C4-2B (cell line): ENCODE data around the gene TLCD3A.
"Not testable (repeated sequence)": the region's sequence is repeated elsewhere in the genome, so short reads cannot be mapped to it uniquely, and the experiment has no call there.

Source experiments
- H3K27ac ChIP-seq: fragments of 450-650 bp; 2 replicates; pipeline ENCODE4 v1.5.1; 2017
- CTCF ChIP-seq: fragments of 450-650 bp; conservative IDR thresholded peaks from 2 replicates; pipeline ENCODE4 v1.5.1; 2017; ENCODE audit warnings: mild to moderate bottlenecking
- ZFX ChIP-seq: fragments of 450-650 bp; IDR thresholded peaks from 2 replicates; pipeline ENCODE4 v1.6.1; 2017

The TLCD3A gene

GRCh38 chr17:773467-774312 is 41.3 kb downstream of the TLCD3A start:
- H3K27ac ChIP-seq, result no peak overlapping the region
- TF ChIP-seq CTCF (no peak), ZFX (no peak)

GRCh38 chr17:774313-774584 is 41.9 kb downstream of the TLCD3A start:
- TF ChIP-seq CTCF (no peak), ZFX (no peak)
- H3K27ac ChIP-seq, result no peak overlapping the region

GRCh38 chr17:778096-778495 is 45.7 kb downstream of the TLCD3A start:
- H3K27ac ChIP-seq, result no peak overlapping the region
- no peak for TF ChIP-seq ZFX
- TF ChIP-seq CTCF, result no peak

- TF ChIP-seq ZFX, result peak; percentile 90
- TF ChIP-seq CTCF, result no peak
- H3K27ac ChIP-seq, result peak within 1 kb of the TSS; percentile 95
These were observed 49.7 kb downstream of the TLCD3A start, which contains the start of the genes GLOD4 and MRM3 for GRCh38 chr17:781805-782731. GLOD4 (minus strand) TSS chr17:782280; CDS start chr17:782255, 25 bp downstream. MRM3 (plus strand) TSS chr17:782353; CDS start chr17:782379, 26 bp downstream.

GRCh38 chr17:784143-784542 is 51.7 kb downstream of the TLCD3A start:
- H3K27ac ChIP-seq, result no peak overlapping the region
- TF ChIP-seq ZFX, result no peak
- TF ChIP-seq CTCF, result no peak

GRCh38 chr17:785901-786300 is 53.5 kb downstream of the TLCD3A start:
- H3K27ac ChIP-seq, result not testable (repeated sequence)

- no peak overlapping the region for H3K27ac ChIP-seq
- no peak for TF ChIP-seq ZFX
- no peak for TF ChIP-seq CTCF
These were observed 55.3 kb downstream of the TLCD3A start for GRCh38 chr17:787641-788221.
